Upper lobe of left lung (tissue), 6 donors: ENCODE measurements around the gene RASGRF2. TPM values are rescaled to one million over a fixed set of nuclear protein-coding genes. Genes with fewer than 3 reads are reported as not detected.

Experiments
- ATAC-seq, 2 donors: fragments of 200-7000 bp; cut with Tn5 transposase; one replicate each; pipeline ENCODE4 v1.9.1; 2022; ENCODE audit warnings: mild to moderate bottlenecking in 2 of 2, moderate library complexity in 2 of 2; ENCODE audit not compliant: low FRiP score in 2 of 2
- DNase-seq, 2 donors: peaks; one replicate each; pipeline ENCODE4 v3.0.0-alpha.2; 2019 to 2020
- H3K27ac ChIP-seq, 4 donors: fragments of 200-600 bp; sonication (generic); one replicate each; pipeline ENCODE4 v1.5.1; 2016 to 2019
- H3K27me3 ChIP-seq, 4 donors: fragments of 200-600 bp; sonication (generic); one replicate each; pipeline ENCODE4 v1.5.1; 2017 to 2019
- H3K36me3 ChIP-seq, 4 donors: fragments of 200-600 bp; sonication (generic); one replicate each; pipeline ENCODE4 v1.5.1; 2016 to 2019
- H3K4me1 ChIP-seq, 4 donors: fragments of 200-600 bp; sonication (generic); one replicate each; pipeline ENCODE4 v1.5.1; 2018 to 2019
- H3K4me3 ChIP-seq, 4 donors: fragments of 200-600 bp; sonication (generic); one replicate each; pipeline ENCODE4 v1.5.1; 2017 to 2019; ENCODE audit warnings: mild to moderate bottlenecking in 2 of 4, moderate library complexity in 1 of 4
- H3K9me3 ChIP-seq, 4 donors: fragments of 200-600 bp; sonication (generic); one replicate each; pipeline ENCODE4 v1.5.1; 2018 to 2019
- EP300 ChIP-seq, 4 donors: sonication (generic); formaldehyde crosslinking; IDR thresholded peaks; one replicate each; pipeline ENCODE4 v1.5.1; 2017; ENCODE audit warnings: antibody characterized with exemption in 4 of 4, control low read depth in 2 of 4
- POLR2A ChIP-seq, 4 donors: fragments of 450-650 bp; IDR thresholded peaks; one replicate each; pipeline ENCODE4 v1.5.1; 2016 to 2017; ENCODE audit warnings: antibody characterized with exemption in 4 of 4, mild to moderate bottlenecking in 2 of 4
- POLR2AphosphoS5 ChIP-seq, 2 donors: sonication (generic); formaldehyde crosslinking; IDR thresholded peaks; one replicate each; pipeline ENCODE4 v1.5.1; 2017; ENCODE audit warnings: antibody characterized with exemption in 2 of 2
- WGBS, 2 donors: methylation state at CpG; one replicate each; pipeline ENCODE4 v1.1.5; 2017 to 2018; 5-methylcytosine and 5-hydroxymethylcytosine counted together
- total RNA-seq, 6 donors: library from RNA; depleted of rRNA in 4 of 6; stranded (reverse); fragments of >200 nt in 4 of 6; gene quantifications; one replicate each; pipeline versions ENCODE4 v1.1.0 to v1.2.1, GENCODE V29; 2016 to 2021
- TF ChIP-seq, protein P1 (sequence below), 6 experiments: fragments of 450-650 bp in 4 of 6; fragments of 200-600 bp in 2 of 6; sonication (generic) in 2 of 6; IDR thresholded peaks; one replicate each; pipeline ENCODE4 v1.5.1; 2016 to 2019; ENCODE audit warnings: antibody characterized with exemption in 6 of 6
- donor health status: DM: no; HTN: no; CAD: no; lungs with moderate emphysema.
- donor health status: DM: no; HTN: yes; CAD: no; lungs with severe emphysema.

The RASGRF2 gene
- total RNA-seq, 6 donors from 2014 or later: 1.5 to 10.5 (median 4.9) TPM

DNA sequence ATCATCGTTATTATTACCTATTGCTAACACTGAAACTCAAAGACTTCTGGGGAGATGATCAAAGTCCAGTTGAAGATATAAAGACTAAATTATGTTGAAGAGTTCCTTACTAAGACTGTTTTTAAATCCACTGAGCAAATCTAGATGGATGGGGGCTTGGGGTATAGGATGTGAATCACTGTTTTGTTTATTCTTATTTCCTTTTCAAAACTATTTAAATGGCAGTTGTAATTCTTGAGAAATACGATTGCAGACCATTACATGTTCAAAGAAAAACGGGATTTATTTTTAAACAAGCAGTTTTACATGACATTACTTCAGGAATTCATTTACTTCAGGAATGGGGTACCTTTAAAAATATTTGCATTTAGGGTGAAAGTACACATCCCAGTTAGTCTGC lies 4.3 kb downstream of the RASGRF2 start:
- no peaks in the 10 kb centered on the region for H3K36me3 ChIP-seq
- H3K4me3 ChIP-seq: no peak overlapping the region
- TF ChIP-seq, protein P1, sequence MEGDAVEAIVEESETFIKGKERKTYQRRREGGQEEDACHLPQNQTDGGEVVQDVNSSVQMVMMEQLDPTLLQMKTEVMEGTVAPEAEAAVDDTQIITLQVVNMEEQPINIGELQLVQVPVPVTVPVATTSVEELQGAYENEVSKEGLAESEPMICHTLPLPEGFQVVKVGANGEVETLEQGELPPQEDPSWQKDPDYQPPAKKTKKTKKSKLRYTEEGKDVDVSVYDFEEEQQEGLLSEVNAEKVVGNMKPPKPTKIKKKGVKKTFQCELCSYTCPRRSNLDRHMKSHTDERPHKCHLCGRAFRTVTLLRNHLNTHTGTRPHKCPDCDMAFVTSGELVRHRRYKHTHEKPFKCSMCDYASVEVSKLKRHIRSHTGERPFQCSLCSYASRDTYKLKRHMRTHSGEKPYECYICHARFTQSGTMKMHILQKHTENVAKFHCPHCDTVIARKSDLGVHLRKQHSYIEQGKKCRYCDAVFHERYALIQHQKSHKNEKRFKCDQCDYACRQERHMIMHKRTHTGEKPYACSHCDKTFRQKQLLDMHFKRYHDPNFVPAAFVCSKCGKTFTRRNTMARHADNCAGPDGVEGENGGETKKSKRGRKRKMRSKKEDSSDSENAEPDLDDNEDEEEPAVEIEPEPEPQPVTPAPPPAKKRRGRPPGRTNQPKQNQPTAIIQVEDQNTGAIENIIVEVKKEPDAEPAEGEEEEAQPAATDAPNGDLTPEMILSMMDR (IDR thresholded peaks at IDR 0.05): no peak
- TF ChIP-seq POLR2AphosphoS5 (IDR thresholded peaks at IDR 0.05) (no peak), POLR2A (IDR thresholded peaks at IDR 0.05) (no peak), EP300 (IDR thresholded peaks at IDR 0.05) (no peak)
- DNase-seq (no peak), ATAC-seq (no peak)
- H3K9me3 ChIP-seq: no peaks in the 10 kb centered on the region
- H3K27me3 ChIP-seq: peaks cover 0 to 11% (median 3%) of the 10 kb centered on the region in 4 donors
- H3K4me1 ChIP-seq: peaks cover 7 to 43% (median 8%) of the 10 kb centered on the region in 4 donors
- no peak overlapping the region for H3K27ac ChIP-seq
- WGBS, 2 donors: 54% methylated on average over 3 of the region's 3 CpGs

DNA sequence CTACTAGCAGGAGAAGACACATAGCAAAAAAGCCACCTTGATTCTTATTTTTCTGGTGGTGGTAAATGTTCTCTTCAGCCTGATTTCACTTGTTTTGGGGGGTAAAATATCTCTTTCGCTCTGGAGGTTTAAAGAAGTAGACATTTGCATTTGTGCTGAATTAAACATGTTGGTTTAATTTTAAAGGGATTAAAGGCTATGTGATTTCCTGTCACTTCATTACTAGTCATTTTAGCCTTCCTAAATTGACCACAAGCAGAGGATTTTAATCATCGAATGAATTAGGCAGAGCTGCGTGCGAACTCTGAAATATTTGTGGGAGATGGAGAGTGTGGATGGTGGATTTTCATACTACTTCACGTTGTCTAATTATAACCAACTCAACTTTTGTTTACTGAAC lies 4.8 kb downstream of the RASGRF2 start:
- no peak overlapping the region for H3K27ac ChIP-seq
- H3K4me3 ChIP-seq: no peak overlapping the region
- H3K27me3 ChIP-seq: peaks cover 0 to 7% (median 1%) of the 10 kb centered on the region in 4 donors
- 71 to 78% methylated on average over 5 of the region's 5 CpGs for WGBS, 2 donors
- H3K36me3 ChIP-seq: no peaks in the 10 kb centered on the region
- ATAC-seq (no peak), DNase-seq (no peak)
- H3K9me3 ChIP-seq: no peaks in the 10 kb centered on the region
- TF ChIP-seq EP300 (IDR thresholded peaks at IDR 0.05) (no peak), POLR2AphosphoS5 (IDR thresholded peaks at IDR 0.05) (no peak), POLR2A (IDR thresholded peaks at IDR 0.05) (no peak)
- TF ChIP-seq, protein P1 (IDR thresholded peaks at IDR 0.05): no peak
- H3K4me1 ChIP-seq: peaks cover 7 to 39% (median 8%) of the 10 kb centered on the region in 4 donors

DNA sequence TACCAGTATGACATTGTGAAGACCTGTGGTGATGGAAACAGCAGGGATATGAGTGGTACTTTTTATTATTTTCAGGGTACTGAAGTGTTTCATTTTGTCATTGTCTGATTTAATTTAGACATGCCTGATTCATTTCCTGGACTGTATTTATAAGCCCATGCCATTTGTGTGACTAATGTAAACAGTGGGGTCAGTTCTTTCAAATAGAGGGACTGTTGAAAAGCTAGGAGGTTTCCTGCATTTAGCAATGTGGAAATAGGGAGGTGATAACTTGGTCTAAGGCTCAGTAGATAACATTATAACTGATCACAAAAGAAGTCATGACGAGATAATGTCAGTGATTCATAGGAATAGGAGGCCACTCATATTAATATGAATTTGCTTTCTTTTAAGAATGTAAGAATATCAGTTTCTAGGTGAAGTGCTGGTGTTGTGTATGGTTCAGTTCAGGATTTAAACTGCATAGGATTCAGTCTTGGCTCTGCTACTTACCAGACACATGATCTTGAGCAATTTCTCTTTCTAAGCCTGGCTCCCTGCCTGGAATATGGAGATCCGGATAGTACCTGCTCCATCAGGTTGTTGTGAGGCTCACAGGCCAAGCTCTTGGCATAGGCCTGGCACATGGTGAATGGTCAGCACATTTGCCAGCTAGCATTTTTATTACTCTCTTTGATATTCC lies 7.5 kb downstream of the RASGRF2 start:
- H3K36me3 ChIP-seq: no peaks in the 10 kb centered on the region
- H3K4me1 ChIP-seq: peaks cover 0 to 13% (median 4%) of the 10 kb centered on the region in 4 donors
- DNase-seq (peak in 1 of 2 donors; percentile 26), ATAC-seq (no peak)
- H3K27ac ChIP-seq: peak overlapping the region in 2 of 4 donors; percentile 12 to 63
- no peaks in the 10 kb centered on the region for H3K27me3 ChIP-seq
- no peaks in the 10 kb centered on the region for H3K9me3 ChIP-seq
- no peak overlapping the region for H3K4me3 ChIP-seq
- TF ChIP-seq EP300 (IDR thresholded peaks at IDR 0.05) (peak in 1 of 4 donors; percentile 7), POLR2A (IDR thresholded peaks at IDR 0.05) (no peak)
- WGBS, 2 donors: 52 to 63% methylated on average over 2 of the region's 2 CpGs

DNA sequence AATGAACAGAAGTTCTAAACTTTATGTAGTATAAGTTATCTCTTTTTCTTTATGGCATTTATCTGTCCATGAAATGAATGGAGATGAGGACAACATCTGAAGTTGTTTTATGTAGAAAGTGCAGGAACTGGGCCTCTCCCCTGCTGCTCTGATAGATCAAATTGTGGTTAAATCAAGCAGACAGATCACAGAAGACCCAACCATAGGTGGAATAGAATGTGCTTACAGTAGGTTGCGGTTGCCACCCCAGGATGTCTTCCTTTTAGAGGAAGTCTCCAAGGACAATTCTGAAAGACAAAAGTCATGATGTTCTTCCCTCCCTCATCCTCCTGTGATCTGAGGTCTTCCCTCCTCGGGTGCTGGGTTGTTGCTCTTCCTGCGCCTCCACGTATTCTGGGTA lies 12.9 kb downstream of the RASGRF2 start:
- Histone ChIP-seq H3K4me1 (peaks cover 0 to 5% (median 1%) of the 10 kb centered on the region in 4 donors), H3K27ac (no peak overlapping the region), H3K9me3 (no peaks in the 10 kb centered on the region), H3K4me3 (no peak overlapping the region), H3K27me3 (no peaks in the 10 kb centered on the region), H3K36me3 (no peaks in the 10 kb centered on the region)
- no peak for DNase-seq
- TF ChIP-seq, protein P1 (IDR thresholded peaks at IDR 0.05): no peak
- TF ChIP-seq POLR2A (IDR thresholded peaks at IDR 0.05) (no peak), POLR2AphosphoS5 (IDR thresholded peaks at IDR 0.05) (no peak), EP300 (IDR thresholded peaks at IDR 0.05) (no peak)
- no peak for ATAC-seq
- 89 to 95% methylated on average over 4 of the region's 4 CpGs for WGBS, 2 donors

DNA sequence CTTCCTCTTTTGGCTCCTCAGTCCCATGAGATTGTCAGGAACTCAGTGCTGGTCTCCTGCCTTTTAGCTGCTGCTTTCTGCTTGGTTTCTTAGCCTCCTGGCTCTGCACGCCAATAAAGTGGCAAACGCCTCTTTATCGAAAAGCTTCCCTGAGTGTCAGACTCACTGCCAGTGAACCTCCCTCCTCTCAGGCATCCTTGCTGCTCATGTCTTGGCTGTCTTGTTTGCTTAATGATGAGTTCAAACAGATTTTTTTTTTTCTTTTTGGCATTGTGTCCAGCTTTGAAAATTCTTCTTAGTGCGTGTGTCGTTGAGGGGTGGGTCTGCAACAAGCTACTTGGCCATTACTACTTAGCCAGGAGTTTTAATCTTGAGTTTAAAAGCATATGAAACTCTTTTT lies 14.9 kb downstream of the RASGRF2 start:
- no peak overlapping the region for H3K27ac ChIP-seq
- no peak for TF ChIP-seq EP300 (IDR thresholded peaks at IDR 0.05)
- TF ChIP-seq, protein P1 (IDR thresholded peaks at IDR 0.05): no peak
- TF ChIP-seq POLR2A (IDR thresholded peaks at IDR 0.05): no peak
- no peak for TF ChIP-seq POLR2AphosphoS5 (IDR thresholded peaks at IDR 0.05)
- DNase-seq (no peak), ATAC-seq (no peak)
- H3K4me3 ChIP-seq: no peak overlapping the region
- WGBS, 2 donors: 47 to 48% methylated on average over 5 of the region's 5 CpGs
- H3K36me3 ChIP-seq: no peaks in the 10 kb centered on the region
- H3K27me3 ChIP-seq: no peaks in the 10 kb centered on the region
- no peaks in the 10 kb centered on the region for H3K4me1 ChIP-seq
- H3K9me3 ChIP-seq: no peaks in the 10 kb centered on the region
